HuH-7 (cell line): ENCODE measurements around the gene GNG4.

Source experiments
- DNase-seq: peaks from one replicate; pipeline ENCODE4 v3.0.0; 2011; ENCODE audit warnings: low spot score

Gene GNG4

GRCh38 chr1:235649368-235650163 lies at the start of gene GNG4:
Gene GNG4 (minus strand): TSS chr1:235649784. CDS start chr1:235583838, 65,946 bp downstream.
- peak; percentile 79 for DNase-seq

- no peak for DNase-seq
Measured at GRCh38 chr1:235697508-235697907, 47.9 kb upstream of the GNG4 start.

GRCh38 chr1:235689356-235689755 lies 39.8 kb upstream of the GNG4 start:
- DNase-seq: no peak

- no peak for DNase-seq
Measured at GRCh38 chr1:235688096-235688495, 38.5 kb upstream of the GNG4 start.

GRCh38 chr1:235683653-235684052 lies 34.1 kb upstream of the GNG4 start:
- no peak for DNase-seq

GRCh38 chr1:235682216-235682615 lies 32.6 kb upstream of the GNG4 start:
- DNase-seq: no peak

- DNase-seq: no peak
Measured at GRCh38 chr1:235679644-235680043, 30.1 kb upstream of the GNG4 start.

GRCh38 chr1:235679005-235679404 lies 29.4 kb upstream of the GNG4 start:
- DNase-seq: peak; percentile 30

- DNase-seq: no peak
Measured at GRCh38 chr1:235675152-235675890, 25.7 kb upstream of the GNG4 start.

- no peak for DNase-seq
Measured at GRCh38 chr1:235673981-235674380, 24.4 kb upstream of the GNG4 start.

- no peak for DNase-seq
Measured at GRCh38 chr1:235671992-235672391, 22.4 kb upstream of the GNG4 start.

- DNase-seq: no peak
Measured at GRCh38 chr1:235670157-235670776, 20.7 kb upstream of the GNG4 start.

GRCh38 chr1:235669277-235669676 lies 19.7 kb upstream of the GNG4 start:
- no peak for DNase-seq

GRCh38 chr1:235663628-235664027 lies 14.0 kb upstream of the GNG4 start:
- no peak for DNase-seq

GRCh38 chr1:235661568-235661967 lies 12.0 kb upstream of the GNG4 start:
- no peak for DNase-seq

GRCh38 chr1:235659186-235659771 lies 9.7 kb upstream of the GNG4 start:
- no peak for DNase-seq

GRCh38 chr1:235657747-235658526 lies 8.4 kb upstream of the GNG4 start:
- no peak for DNase-seq

- no peak for DNase-seq
Measured at GRCh38 chr1:235657269-235657668, 7.7 kb upstream of the GNG4 start.

- no peak for DNase-seq
Measured at GRCh38 chr1:235652364-235652763, 2.8 kb upstream of the GNG4 start.

GRCh38 chr1:235651170-235651806 lies 1.7 kb upstream of the GNG4 start:
- DNase-seq: no peak
